IMR-90 (cell line): ENCODE results near the gene TRPC4AP.

Experiments used
- BHLHE40 ChIP-seq: fragments of 150-350 bp; IDR thresholded peaks from 2 replicates; pipeline ENCODE4 v1.6.1; 2016; ENCODE audit warnings: mild to moderate bottlenecking, low read depth, low read length
- MXI1 ChIP-seq: IDR thresholded peaks from 2 replicates; pipeline ENCODE4 v1.6.1; 2012; ENCODE audit warnings: low read depth, mild to moderate bottlenecking, low read length, moderate library complexity, borderline replicate concordance
- POLR2A ChIP-seq: IDR thresholded peaks from 2 replicates; pipeline ENCODE4 v1.6.1; 2012; ENCODE audit warnings: mild to moderate bottlenecking, low read depth, low read length
- RAD21 ChIP-seq: IDR thresholded peaks from 2 replicates; pipeline ENCODE4 v1.6.1; 2012; ENCODE audit warnings: low read length, improper control_type of control experiment
- RFX5 ChIP-seq: IDR thresholded peaks from 2 replicates; pipeline ENCODE4 v1.8.0; 2012; ENCODE audit warnings: low read depth, mild to moderate bottlenecking, low read length, moderate library complexity
- TF ChIP-seq, protein P1 (sequence below): fragments of 150-350 bp; IDR thresholded peaks from 2 replicates; pipeline ENCODE4 v1.6.1; 2017; ENCODE audit warnings: mild to moderate bottlenecking, antibody characterized with exemption, low read length, low read depth
- TF ChIP-seq, protein P2 (sequence below): conservative IDR thresholded peaks from 2 replicates; pipeline ENCODE4 v1.5.1; 2012; ENCODE audit warnings: mild to moderate bottlenecking, low read depth, low read length, improper control_type of control experiment

DNA sequence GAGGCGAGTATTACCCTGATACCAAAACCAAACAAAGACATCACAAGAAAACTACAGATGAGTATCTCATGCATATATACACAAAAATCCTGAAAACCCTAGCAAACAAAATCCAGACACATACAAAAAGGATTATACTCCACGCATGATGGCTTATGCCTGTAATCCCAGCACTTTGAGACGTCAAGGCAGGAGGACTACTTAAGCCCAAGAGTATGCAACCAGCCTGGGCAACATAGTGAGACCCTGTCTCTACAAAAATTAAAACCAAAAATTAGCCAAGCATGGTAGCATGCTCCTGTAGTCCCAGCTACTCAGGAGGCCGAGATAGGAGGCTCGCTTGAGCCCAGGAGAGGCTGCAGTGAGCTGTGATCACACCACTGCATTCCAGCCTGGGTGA, 32.4 kb downstream of the TRPC4AP start:
- TF ChIP-seq, protein P1, sequence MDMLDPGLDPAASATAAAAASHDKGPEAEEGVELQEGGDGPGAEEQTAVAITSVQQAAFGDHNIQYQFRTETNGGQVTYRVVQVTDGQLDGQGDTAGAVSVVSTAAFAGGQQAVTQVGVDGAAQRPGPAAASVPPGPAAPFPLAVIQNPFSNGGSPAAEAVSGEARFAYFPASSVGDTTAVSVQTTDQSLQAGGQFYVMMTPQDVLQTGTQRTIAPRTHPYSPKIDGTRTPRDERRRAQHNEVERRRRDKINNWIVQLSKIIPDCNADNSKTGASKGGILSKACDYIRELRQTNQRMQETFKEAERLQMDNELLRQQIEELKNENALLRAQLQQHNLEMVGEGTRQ: no peak
- TF ChIP-seq, protein P2, sequence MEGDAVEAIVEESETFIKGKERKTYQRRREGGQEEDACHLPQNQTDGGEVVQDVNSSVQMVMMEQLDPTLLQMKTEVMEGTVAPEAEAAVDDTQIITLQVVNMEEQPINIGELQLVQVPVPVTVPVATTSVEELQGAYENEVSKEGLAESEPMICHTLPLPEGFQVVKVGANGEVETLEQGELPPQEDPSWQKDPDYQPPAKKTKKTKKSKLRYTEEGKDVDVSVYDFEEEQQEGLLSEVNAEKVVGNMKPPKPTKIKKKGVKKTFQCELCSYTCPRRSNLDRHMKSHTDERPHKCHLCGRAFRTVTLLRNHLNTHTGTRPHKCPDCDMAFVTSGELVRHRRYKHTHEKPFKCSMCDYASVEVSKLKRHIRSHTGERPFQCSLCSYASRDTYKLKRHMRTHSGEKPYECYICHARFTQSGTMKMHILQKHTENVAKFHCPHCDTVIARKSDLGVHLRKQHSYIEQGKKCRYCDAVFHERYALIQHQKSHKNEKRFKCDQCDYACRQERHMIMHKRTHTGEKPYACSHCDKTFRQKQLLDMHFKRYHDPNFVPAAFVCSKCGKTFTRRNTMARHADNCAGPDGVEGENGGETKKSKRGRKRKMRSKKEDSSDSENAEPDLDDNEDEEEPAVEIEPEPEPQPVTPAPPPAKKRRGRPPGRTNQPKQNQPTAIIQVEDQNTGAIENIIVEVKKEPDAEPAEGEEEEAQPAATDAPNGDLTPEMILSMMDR: no peak
- TF ChIP-seq RAD21 (no peak), BHLHE40 (no peak), POLR2A (no peak), MXI1 (no peak), RFX5 (no peak)
